IPS DF 4.7 (cell line): ENCODE measurements around the gene SMNDC1.
"Not testable (repeated sequence)": the region's sequence is repeated elsewhere in the genome, so short reads cannot be mapped to it uniquely, and the experiment has no call there.

ENCODE experiments used
- DNase-seq: peaks from one replicate; pipeline ENCODE4 v3.0.0-alpha.2; 2013; ENCODE audit warnings: low spot score; ENCODE audit errors: extremely low read depth

Gene SMNDC1

DNA sequence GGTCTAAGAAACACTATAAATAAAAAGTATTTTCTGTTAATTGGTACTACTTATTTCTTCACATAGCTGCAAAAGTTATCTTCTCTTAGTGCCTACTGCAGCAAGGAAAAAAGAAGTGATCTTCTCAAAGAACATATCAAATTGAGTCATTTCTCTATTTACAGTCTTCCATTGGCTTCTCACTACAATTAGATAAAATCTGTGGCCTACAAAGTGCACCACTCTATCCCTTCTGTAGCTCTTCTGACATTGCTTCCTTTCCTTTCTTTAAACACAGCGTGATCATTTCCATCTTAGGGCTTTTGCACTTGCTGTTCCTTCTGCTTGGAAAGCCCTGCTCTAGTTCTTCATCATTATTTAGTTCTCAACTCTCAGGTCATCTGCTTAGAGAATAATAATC is 52.6 kb downstream of the SMNDC1 start:
- DNase-seq, result no peak

DNA sequence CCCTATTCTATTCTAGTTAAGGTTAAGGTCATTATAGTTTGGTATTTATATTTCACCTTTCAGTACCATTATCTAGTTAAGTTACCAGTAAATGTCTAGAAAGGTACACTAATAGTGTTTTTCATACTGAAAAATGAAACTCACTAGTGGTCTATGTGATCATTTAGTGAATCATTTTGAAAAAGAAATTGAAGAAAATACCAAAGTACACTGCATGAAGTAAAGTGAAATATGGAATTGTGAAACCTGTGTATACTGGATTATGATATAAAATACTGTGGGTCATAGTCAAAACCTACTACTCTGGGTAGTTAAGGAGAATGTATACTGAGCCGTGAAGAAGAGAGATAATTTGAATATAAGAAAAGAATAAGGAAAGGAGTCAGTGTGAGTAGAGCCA is 53.3 kb downstream of the SMNDC1 start:
- not testable (repeated sequence) for DNase-seq

DNA sequence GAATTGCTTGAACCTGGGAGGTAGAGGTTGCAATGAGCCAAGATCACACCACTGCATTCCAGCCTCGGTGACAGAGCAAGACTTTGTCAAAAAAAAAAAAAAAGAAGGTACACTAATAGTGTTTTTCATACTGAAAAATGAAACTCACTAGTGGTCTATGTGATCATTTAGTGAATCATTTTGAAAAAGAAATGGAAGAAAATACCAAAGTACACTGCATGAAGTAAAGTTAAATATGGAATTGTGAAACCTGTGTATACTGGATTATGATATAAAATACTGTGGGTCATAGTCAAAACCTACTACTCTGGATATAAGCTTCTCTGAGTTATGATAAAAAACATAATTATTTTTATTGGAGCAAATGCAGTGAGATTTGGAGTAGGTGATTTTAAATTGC is 55.2 kb downstream of the SMNDC1 start:
- not testable (repeated sequence) for DNase-seq

DNA sequence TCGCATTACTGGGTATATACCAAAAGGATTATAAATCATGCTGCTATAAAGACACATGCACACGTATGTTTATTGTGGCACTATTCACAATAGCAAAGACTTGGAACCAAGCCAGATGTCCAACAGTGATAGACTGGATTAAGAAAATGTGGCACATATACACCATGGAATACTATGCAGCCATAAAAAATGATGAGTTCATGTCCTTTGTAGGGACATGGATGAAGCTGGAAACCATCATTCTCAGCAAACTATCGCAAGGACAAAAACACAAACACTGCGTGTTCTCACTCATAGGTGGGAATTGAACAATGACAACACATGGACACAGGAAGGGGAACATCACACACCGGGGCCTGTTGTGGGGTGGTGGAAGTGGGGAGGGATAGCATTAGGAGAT is 56.9 kb downstream of the SMNDC1 start:
- not testable (repeated sequence) for DNase-seq

DNA sequence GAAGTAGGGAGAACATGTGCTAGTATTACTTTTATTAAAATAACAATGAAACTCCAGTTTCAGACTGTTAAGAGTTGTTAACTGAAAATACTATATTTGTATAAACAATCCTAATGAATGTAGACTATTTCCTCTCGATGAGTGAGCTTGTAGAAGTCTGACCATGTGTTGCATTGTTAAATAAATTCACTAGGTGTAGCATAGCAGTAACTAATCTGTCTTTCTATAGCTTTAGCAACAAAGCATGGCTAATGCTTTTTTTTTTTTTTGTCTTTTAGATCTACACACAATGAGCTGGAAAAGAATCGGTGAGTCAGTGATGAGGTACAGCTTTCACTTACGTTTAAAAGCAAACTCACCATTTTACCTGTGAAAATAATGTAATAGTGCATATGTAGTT is 60.2 kb downstream of the SMNDC1 start:
- no peak for DNase-seq

DNA sequence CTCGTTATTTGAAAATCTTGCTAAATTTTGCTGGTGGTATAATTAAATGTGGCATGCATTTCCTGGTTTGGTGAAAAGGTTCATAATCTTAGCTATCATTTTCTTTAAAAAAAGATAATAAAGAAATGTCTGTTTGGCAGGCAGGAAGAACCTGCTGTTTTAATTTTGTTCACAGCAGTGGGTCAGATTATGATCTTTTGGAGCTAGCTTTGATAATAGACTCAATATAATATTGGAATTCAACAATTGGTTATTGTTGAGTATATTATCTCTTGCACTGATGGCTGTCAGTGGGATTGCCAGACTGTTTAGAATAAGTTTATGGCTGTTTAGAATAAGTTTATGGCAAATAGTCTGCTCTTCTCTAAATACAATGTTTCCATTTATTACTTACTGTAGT is 62.2 kb downstream of the SMNDC1 start:
- DNase-seq, result no peak

DNA sequence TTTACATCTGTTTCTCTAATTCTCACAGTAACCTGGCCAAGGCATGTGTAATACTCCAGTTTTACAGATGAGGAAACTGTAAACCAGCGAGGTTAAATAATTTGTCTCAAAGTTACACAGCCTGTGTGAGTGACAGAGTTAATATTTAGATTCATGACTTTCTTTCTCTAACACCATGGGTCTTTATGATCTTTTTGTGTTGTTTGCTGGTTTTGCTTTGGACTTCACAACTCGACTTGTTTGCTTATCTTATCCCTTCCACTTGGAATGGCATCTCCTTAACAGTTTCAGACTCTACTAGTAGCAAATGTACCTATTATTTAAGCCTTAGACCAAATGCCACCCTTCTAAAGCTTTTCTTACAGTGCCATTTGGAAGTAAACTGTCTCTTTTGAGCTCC is 62.9 kb downstream of the SMNDC1 start:
- DNase-seq, result no peak

DNA sequence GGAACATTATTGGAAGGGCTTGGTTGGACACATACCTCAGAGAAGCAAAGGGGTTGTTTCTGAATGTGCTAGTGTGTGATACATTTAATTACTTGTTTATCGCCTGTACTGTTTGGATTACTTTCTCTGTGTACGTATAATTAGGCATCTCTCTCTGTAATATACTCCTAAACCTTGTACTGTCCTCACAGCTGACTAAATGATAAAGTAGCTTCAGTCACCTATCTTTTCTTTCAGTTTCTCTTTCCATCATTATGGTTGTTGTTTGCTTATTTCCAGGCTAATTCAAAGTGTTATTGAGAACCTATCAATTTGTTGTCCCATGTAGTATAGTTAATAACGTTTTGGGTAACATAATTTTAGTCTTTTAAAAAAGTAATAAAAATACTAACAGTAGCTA is 63.3 kb downstream of the SMNDC1 start:
- DNase-seq, result no peak
